GM18861 (cell line): ENCODE data around the gene ZNHIT3.

ENCODE experiments used
- ATAC-seq: cut with Tn5 transposase; IDR thresholded peaks from one replicate; pipeline ENCODE4 v1.9.1; 2021; ENCODE audit not compliant: unreplicated experiment

ZNHIT3 gene

GRCh38 chr17:36509272-36509985 is 22.9 kb downstream of the ZNHIT3 start:
- ATAC-seq = no peak

- ATAC-seq = no peak
These were observed 24.2 kb downstream of the ZNHIT3 start for GRCh38 chr17:36510636-36511035.

- ATAC-seq = no peak
These were observed 24.7 kb downstream of the ZNHIT3 start for GRCh38 chr17:36511216-36511615.

GRCh38 chr17:36512641-36513040 is 26.2 kb downstream of the ZNHIT3 start:
- no peak for ATAC-seq

DNA sequence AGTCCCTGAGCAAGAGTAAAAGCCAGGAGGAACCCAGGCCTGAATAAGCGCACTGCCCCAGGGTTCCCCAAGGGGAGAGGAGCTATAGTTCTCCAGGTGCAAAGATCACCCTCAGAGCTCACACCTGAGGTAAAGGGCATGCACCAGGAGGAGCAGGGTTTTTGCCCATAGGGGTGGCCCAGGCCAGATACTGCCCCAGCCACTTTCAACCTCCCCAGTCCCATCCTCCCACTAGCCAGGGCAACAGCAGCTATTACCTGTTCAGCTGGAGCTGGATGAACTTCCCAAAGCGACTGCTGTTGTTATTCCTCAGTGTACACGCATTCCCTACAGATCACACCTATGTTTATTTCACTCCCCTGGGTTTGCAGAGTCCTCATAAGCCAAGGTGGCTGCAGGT is 28.4 kb downstream of the ZNHIT3 start:
- ATAC-seq = no peak

- ATAC-seq = no peak
These were observed 29.4 kb downstream of the ZNHIT3 start for GRCh38 chr17:36515837-36516236.

- no peak for ATAC-seq
These were observed 36.6 kb downstream of the ZNHIT3 start for GRCh38 chr17:36523113-36523512.

DNA sequence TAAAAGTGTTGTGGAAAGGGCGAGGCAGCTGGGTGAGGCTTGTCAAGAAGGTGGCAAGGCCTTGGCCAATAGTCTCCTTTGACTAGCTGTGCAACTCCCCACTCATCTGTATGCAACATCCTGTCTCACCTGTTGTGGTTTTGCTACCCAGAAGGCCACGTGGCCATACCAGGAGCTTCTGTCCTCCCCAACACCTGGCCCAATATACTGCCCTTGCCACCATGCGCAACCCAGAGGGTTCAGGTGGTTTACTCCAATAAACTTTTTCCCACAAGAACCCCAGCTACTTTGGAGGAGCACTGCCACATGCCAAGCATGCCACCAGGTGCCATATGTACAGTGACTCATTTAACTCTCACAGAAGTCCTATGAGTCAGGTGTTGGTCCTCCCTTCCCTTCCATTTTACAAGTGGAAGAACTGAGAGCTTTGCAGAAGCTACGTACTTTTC is 38.0 kb downstream of the ZNHIT3 start:
- ATAC-seq = no peak

DNA sequence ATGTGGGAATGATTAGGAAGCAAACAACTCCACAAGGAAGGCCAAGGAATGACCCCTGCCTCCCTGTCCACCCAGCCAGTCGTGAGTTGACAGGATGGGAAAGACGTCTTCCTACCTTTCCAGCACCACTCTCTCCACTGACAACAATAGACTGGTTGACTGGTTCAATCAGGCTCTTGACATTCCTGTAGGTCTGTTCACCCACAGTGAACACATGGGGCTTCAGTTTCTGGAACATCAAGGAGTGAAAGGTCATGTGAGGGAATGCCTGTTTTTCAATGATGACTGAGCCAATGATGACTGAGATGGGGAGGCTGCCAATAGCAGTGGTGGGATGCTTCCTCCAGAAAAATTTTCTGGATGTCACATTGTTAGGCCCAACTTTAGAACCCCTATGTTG is 38.6 kb downstream of the ZNHIT3 start:
- ATAC-seq = no peak

- ATAC-seq = no peak
These were observed 39.4 kb downstream of the ZNHIT3 start for GRCh38 chr17:36525888-36526287.

GRCh38 chr17:36527621-36528250 is 41.3 kb downstream of the ZNHIT3 start:
- ATAC-seq = no peak

GRCh38 chr17:36529121-36529520 is 42.6 kb downstream of the ZNHIT3 start:
- ATAC-seq = no peak

DNA sequence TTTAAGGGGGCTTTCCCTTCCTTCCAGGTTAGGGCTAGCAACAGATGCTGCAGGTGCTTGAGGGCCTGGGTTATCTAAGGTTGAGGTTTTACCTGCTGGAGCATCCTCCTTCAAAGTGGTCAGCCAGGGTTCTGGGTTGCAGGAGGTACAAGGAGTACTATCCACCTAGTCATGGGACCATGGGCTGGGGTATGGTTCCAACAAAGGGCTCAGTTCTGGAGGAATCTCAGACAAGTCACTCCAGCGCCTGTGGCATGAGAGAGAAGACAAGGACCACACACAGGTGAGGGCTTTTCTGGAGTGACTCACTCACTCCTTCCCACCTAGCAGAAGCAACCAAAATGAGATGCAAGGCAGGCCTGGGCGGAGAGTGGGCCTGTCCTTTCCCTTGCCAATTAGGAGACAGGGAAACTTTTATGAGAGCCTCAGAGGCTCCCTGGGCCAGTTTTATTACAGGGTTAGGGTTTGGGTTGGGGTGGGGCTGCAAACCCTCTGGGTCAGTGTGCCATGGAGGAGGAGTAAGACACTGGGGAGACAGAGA is 46.0 kb downstream of the ZNHIT3 start:
- no peak for ATAC-seq

GRCh38 chr17:36533935-36534839 is 47.7 kb downstream of the ZNHIT3 start:
- ATAC-seq = peak; percentile 18

GRCh38 chr17:36534840-36535668 is 48.6 kb downstream of the ZNHIT3 start, which contains the start of the genes MYO19 and PIGW:
Gene MYO19, minus strand, starts transcription at chr17:36534868. Its CDS starts 2,330 bp downstream, at chr17:36532538.
Gene PIGW, plus strand, starts transcription at chr17:36534987. Its CDS starts 2,115 bp downstream, at chr17:36537102.
- peak; percentile 58 for ATAC-seq

- no peak for ATAC-seq
These were observed 49.2 kb downstream of the ZNHIT3 start for GRCh38 chr17:36535669-36536081.

DNA sequence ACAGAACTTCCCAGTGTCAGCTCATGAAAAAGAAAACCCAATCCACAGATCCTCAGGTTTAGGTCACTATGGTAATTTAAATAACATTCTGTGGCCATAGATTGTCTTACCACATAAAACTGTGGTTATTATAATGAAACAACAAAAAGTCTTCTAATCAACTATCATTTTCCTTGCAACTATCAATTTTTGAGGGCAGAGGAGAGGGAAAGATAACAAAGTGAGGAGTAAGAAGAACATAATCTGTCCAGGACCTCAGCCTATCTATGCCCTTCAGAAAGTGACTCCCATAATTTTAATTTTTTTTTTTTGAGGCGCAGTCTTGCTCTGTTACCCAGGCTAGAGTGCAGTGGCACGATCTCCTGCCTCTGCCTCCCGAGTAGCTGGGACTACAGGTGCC is 54.2 kb downstream of the ZNHIT3 start:
- no peak for ATAC-seq

DNA sequence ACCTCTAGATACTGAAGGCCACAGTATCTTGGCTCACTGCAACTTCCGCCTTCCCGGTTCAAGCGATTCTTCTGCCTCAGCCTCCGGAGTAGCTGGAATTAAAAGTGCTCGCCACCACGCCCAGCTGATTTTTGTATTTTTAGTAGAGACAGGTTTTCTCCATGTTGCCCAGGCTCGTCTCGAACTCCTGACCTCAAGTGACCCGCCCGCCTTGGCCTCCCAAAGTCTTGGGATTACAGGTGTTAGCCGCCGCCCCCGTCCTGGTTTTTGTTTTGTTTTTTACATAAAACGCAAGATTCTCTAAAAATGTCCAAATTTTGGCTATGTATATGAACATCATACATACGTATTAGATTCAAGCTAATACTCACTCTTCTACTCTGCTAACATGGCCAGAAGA is 56.3 kb downstream of the ZNHIT3 start:
- no peak for ATAC-seq

DNA sequence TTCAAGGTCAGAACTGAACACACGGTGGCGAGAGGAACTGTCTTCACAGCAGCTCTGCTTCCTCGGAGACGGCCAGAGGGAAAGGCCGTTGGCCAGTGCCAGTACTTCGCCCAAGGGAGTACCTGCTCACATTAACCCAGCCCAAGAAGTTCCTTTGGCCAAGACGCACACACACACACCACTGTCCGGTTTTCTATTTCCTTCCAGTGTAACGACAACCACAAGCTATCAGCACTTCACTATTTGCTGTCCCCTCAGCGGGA is 57.5 kb downstream of the ZNHIT3 start:
- ATAC-seq = no peak

GRCh38 chr17:36544307-36545076 is 58.0 kb downstream of the ZNHIT3 start, which contains the start of gene GGNBP2:
Gene GGNBP2, plus strand, starts transcription at chr17:36544919. Its CDS starts 806 bp downstream, at chr17:36545725.
- ATAC-seq = peak; percentile 42
